GM12872 (cell line): ENCODE measurements around the gene LBHD1.

Experiments
- CTCF ChIP-seq: IDR thresholded peaks from 3 replicates; pipeline ENCODE4 v1.5.1; 2011; ENCODE audit warnings: low read depth, mild to moderate bottlenecking, low read length, moderate library complexity; ENCODE audit not compliant: insufficient read depth

LBHD1 gene

DNA sequence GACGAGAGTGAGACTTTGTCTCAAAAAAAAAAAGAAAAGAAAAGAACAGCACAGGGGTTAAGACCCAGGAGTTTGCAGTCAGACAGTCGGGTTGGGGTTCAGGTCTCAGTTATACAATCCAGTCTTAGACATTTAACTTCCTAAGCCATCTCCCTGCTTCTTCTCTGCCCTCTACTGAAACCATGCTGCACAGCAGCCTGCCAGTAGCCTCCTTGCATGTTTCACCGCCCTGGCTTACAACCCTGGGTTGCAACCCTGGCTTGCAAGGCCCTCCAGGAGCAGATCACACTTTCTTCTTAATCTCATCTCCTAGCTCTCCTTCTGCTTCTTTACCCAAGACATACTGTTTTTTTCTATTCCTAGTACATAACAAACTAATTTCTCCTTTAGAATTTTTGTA lies 44.4 kb downstream of the LBHD1 start:
- TF ChIP-seq CTCF, result no peak

DNA sequence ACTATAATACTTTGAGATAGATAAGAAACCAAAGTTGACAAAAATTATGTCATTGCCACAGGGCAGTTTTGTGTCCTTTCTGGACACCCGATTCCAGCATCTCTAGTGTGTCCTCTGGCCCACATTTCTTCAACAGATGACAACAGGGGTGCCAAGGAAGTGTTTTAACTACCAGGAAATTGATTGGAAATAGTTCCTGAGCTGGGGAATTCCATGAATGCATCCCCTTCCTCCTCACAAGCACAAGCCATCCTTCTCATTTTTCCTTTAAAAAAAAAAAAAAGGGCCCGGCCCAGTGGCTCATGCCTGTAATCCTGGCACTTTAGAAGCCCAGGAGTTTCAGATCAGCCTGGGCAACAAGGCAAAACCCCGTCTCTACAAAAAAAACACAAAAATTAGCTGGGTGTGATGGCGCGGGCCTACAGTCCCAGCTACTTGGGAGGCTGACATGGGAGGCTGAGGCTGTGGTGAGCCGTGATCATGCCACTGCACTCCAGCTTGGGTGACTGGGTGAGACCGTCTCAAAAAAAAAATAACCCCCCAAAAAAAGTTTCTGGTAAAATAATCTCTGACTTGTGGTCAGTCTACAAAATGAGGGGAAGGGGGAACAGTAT lies 49.5 kb downstream of the LBHD1 start:
- no peak for TF ChIP-seq CTCF

DNA sequence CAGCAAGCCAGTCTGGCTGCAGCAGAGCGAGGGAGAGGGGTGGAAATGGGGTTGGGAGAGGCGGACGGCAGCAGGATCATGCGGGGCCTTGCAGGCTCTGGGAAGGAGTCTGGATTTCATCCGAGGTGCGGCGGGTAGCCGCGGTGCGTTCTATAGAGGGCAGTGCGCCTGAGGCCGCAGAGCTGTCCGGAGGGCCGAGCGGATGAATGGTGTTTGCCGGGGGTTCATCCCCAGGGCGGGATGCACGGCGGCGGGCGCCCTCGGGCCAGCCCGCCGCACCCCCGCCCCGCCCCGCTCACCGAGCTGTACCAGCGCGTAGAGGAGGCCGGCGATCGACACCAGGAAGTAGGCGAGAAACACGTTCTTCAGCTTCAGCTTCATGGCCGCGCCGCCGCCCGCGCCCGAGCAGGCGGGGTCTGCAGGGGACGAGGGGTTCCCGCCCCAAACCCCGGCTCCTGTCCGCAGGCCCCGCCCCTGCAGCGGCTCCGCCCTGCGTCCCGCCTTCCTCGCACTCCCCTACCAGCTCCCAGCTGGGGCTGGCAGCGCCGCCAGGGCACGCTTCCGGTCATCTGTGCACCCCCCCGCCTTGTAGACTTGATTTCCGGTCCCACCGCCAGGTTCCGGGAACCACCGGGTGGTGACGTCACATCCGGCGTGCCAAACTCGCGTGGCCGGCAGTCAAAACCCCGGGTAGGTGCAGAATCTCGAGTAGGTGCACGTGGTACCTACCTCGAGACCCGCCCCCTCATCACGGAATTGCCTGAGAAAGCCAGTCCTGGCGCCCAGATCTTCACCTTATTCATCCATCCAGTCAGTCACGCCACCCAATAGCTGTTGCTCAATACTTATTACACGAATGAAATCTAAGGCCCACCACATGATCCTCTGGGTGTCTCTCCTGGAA lies 50.2 kb downstream of the LBHD1 start, which contains the start of gene B3GAT3:
TSS of gene B3GAT3 (minus strand) at position 420 of the 904 bp plus-strand sequence. CDS start at position 381, 39 bp downstream.
- no peak for TF ChIP-seq CTCF

- no peak for TF ChIP-seq CTCF
These were observed 51.0 kb downstream of the LBHD1 start for GRCh38 chr11:62621027-62621566.

DNA sequence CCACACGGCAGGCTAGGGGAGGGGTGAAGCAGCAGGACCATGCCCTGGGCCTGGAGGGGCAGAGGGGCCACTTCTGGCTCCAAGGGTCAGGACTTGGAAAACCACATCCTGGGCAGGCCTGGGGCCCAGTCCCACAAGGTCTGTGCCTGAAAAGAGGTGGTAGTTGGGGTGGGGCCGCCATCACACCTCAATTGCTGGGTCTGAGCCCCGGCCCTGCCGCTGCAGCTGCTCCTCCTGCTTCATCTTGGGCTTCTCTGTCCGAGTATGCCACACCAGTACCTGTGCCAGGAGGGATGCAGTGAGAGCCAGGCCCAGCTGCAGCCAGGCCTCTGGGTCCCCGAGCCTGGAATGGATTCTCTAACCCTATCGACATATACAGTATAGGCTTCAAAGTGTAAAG lies 56.5 kb downstream of the LBHD1 start:
- no peak for TF ChIP-seq CTCF

- no peak for TF ChIP-seq CTCF
These were observed 57.8 kb downstream of the LBHD1 start for GRCh38 chr11:62614275-62614674.

DNA sequence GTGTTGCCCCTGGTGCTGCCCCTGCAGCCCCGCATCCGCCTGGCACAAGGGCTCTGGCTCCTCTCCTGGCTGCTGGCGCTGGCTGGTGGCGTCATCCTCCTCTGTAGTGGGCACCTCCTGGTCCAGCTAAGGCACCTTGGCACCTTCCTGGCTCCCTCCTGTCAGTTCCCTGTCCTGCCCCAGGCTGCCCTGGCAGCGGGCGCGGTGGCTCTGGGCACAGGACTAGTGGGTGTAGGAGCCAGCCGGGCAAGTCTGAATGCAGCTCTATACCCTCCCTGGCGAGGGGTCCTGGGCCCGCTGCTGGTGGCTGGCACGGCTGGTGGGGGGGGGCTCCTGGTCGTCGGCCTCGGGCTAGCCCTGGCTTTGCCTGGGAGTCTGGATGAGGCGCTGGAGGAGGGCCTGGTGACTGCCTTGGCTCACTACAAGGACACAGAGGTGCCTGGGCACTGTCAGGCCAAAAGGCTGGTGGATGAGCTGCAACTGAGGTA lies 58.7 kb downstream of the LBHD1 start:
- TF ChIP-seq CTCF, result no peak
